ENCODE results near the gene ADAMTS17. TPM values are rescaled to one million over a fixed set of nuclear protein-coding genes. Genes with fewer than 3 reads are reported as not detected.

The ADAMTS17 gene
- total RNA-seq, 1 donor from 2014 or later: 1.5 TPM

DNA sequence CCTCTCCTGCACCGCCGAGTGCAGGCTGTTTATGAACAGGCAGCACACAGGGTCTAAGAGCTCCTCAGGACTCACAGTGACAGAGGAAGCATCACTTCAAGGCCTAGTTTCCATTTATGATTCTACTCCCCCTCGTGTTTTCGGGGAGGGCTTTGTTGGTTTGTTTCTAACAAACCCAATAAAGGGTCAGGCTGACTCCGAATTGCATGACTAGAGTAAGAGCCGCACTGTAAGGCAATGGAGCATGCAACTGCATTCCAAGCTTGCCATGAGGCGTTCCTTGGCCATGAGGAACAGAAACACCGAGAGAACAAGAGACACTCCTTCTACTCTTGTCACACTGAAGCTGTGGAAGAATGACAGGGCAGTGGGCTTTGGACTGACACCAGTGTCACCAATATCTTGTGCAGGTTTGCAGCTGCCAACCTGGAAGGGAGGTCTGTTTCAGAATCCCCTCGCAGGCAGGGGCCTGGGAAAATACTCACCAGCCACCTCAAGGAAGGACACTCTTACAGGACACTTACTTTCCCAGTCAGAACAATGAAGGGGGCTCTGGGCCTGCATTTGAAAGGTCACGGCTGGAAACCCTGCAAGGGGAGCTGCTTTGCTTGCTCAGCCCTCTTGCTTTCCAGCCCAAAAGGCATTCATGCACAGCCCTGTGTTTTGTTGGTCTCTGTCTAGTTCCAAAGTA is 96.8 kb downstream of the ADAMTS17 start:
- no peaks in the 10 kb centered on the region for H3K79me2 ChIP-seq (ENCODE audit: low read depth)
- no peaks in the 10 kb centered on the region for H3K36me3 Mint-ChIP-seq
- H3K4me2 ChIP-seq: no peak overlapping the region
- TF ChIP-seq, protein P1, sequence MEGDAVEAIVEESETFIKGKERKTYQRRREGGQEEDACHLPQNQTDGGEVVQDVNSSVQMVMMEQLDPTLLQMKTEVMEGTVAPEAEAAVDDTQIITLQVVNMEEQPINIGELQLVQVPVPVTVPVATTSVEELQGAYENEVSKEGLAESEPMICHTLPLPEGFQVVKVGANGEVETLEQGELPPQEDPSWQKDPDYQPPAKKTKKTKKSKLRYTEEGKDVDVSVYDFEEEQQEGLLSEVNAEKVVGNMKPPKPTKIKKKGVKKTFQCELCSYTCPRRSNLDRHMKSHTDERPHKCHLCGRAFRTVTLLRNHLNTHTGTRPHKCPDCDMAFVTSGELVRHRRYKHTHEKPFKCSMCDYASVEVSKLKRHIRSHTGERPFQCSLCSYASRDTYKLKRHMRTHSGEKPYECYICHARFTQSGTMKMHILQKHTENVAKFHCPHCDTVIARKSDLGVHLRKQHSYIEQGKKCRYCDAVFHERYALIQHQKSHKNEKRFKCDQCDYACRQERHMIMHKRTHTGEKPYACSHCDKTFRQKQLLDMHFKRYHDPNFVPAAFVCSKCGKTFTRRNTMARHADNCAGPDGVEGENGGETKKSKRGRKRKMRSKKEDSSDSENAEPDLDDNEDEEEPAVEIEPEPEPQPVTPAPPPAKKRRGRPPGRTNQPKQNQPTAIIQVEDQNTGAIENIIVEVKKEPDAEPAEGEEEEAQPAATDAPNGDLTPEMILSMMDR (IDR thresholded peaks at IDR 0.05): no peak
- TF ChIP-seq EZH2phosphoT487 (IDR thresholded peaks at IDR 0.05) (no peak), EZH2 (IDR thresholded peaks at IDR 0.05) (no peak)
- peaks cover 13% of the 10 kb centered on the region for H3K27me3 Mint-ChIP-seq (ENCODE audit: insufficient read depth, low read depth)
- peaks cover 30% of the 10 kb centered on the region for H3K4me1 Mint-ChIP-seq
- peaks cover 16% of the 10 kb centered on the region for H3F3A ChIP-seq (ENCODE audit: low read depth)
- no peaks in the 10 kb centered on the region for H3K9me3 ChIP-seq (ENCODE audit: low read depth)
- no peak overlapping the region for H3K9ac ChIP-seq
- H2AFZ ChIP-seq (replicated peaks): no peak overlapping the region
- no peaks in the 10 kb centered on the region for H3K27me3 ChIP-seq
- no peaks in the 10 kb centered on the region for H4K20me1 ChIP-seq (ENCODE audit: low read depth)
- H3K27ac ChIP-seq: no peak overlapping the region
- peaks cover 21% of the 10 kb centered on the region for H3K4me1 ChIP-seq
- H3K4me3 ChIP-seq: no peak overlapping the region
- peak overlapping the region; percentile 57 for H3K27ac Mint-ChIP-seq
- H3K9me3 Mint-ChIP-seq: peaks cover 9% of the 10 kb centered on the region
- H3K36me3 ChIP-seq: no peaks in the 10 kb centered on the region
- no peak for DNase-seq (ENCODE audit: low spot score)
- no peak overlapping the region for H3K4me3 Mint-ChIP-seq

DNA sequence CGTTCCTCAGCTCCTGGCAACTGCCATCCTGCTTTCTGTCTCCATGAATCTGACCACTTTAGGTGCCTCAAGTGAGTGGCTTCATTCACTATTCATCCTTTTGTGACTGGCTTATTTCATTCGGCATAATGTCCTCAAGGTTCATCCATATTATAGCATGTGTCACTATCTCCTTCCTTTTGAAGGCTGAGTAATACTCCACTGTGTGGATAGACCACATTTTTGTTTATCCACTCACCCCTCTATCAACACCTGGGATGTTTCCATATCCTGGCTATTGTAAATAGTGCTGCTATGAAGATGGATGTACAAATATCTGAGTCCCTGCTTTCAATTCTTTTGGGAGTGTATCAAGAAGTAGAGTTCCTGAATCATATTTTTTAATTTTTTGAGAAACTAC is 98.8 kb downstream of the ADAMTS17 start:
- Histone ChIP-seq H3K9me3 (ENCODE audit: low read depth) (no peaks in the 10 kb centered on the region), H3K79me2 (ENCODE audit: low read depth) (no peaks in the 10 kb centered on the region)
- peaks cover 30% of the 10 kb centered on the region for H3K4me1 Mint-ChIP-seq

DNA sequence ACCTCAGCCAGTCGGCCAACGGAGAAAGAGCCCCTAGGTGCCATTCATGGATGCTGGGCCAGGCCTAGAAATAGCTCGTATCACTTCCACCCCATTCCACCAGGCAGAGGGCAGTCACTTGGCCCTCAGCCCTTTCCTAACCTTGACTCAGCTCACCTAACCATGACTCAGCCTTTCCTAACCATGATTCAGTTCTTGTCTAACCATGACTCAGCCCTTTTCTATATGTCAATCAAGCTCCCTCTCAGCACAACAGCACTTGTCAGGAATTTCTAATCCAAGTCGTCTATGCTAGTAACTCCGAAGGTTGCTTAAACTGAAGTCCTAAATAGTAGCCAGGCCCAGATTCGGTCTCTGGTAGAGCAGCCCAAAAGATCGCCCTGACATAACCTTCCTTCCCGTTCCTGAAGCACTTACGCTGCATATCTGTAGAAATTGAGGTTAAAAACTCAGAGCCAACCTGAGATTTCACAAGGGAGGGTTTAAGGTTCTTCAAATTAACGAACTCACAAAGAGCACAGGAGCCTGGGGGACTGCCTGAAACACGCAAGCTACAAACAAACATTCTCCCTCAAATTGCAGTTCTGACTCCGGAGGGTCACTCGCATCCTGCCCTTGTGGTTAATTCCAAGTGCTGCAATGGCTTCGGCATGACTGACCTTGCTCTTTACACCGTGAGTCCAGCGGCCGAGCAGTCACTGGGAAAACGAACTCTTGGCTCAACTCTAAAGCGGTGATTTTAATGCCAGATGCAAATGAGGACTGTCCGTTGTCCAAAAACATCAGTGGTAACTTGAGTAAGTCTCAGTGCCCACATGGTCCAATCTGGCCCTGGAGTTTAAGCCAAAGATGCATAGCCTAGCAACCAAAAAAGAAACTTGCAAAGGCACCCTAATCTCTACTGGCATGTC is 99.9 kb downstream of the ADAMTS17 start:
- no peak overlapping the region for H2AFZ ChIP-seq (replicated peaks)
- no peak overlapping the region for H3K4me3 ChIP-seq
- Mint-ChIP-seq H3K4me1 (peaks cover 32% of the 10 kb centered on the region), H3K36me3 (no peaks in the 10 kb centered on the region), H3K27ac (peak overlapping the region; percentile 67), H3K9me3 (peaks cover 9% of the 10 kb centered on the region), H3K4me3 (no peak overlapping the region), H3K27me3 (ENCODE audit: insufficient read depth, low read depth) (peaks cover 14% of the 10 kb centered on the region)
- no peak for TF ChIP-seq EZH2phosphoT487 (IDR thresholded peaks at IDR 0.05)
- TF ChIP-seq EZH2 (IDR thresholded peaks at IDR 0.05): no peak
- TF ChIP-seq, protein P1 (IDR thresholded peaks at IDR 0.05): no peak
- no peaks in the 10 kb centered on the region for H3K27me3 ChIP-seq
- peaks cover 16% of the 10 kb centered on the region for H3F3A ChIP-seq (ENCODE audit: low read depth)
- H3K27ac ChIP-seq: peak overlapping the region; percentile 31
- no peaks in the 10 kb centered on the region for H3K9me3 ChIP-seq (ENCODE audit: low read depth)
- no peaks in the 10 kb centered on the region for H3K36me3 ChIP-seq
- H3K79me2 ChIP-seq (ENCODE audit: low read depth): no peaks in the 10 kb centered on the region
- H3K4me2 ChIP-seq: peak overlapping the region; percentile 16
- no peak overlapping the region for H3K9ac ChIP-seq
- DNase-seq (ENCODE audit: low spot score): peak; percentile 61
- H4K20me1 ChIP-seq (ENCODE audit: low read depth): no peaks in the 10 kb centered on the region
- H3K4me1 ChIP-seq: peaks cover 21% of the 10 kb centered on the region

More for the DNA sequence above, 98.8 kb downstream of the ADAMTS17 start:
- Histone ChIP-seq H3K4me3 (no peak overlapping the region), H2AFZ (replicated peaks) (no peak overlapping the region), H3K27ac (no peak overlapping the region), H3K27me3 (no peaks in the 10 kb centered on the region), H3K4me2 (no peak overlapping the region), H3K4me1 (peaks cover 21% of the 10 kb centered on the region), H3F3A (ENCODE audit: low read depth) (peaks cover 16% of the 10 kb centered on the region), H3K36me3 (no peaks in the 10 kb centered on the region), H3K9ac (no peak overlapping the region), H4K20me1 (ENCODE audit: low read depth) (no peaks in the 10 kb centered on the region)
- no peak overlapping the region for H3K4me3 Mint-ChIP-seq
- TF ChIP-seq EZH2 (IDR thresholded peaks at IDR 0.05) (no peak), EZH2phosphoT487 (IDR thresholded peaks at IDR 0.05) (no peak)
- TF ChIP-seq, protein P1 (IDR thresholded peaks at IDR 0.05): no peak
- H3K27ac Mint-ChIP-seq: no peak overlapping the region
- no peak for DNase-seq (ENCODE audit: low spot score)
- no peaks in the 10 kb centered on the region for H3K36me3 Mint-ChIP-seq
- H3K9me3 Mint-ChIP-seq: peaks cover 9% of the 10 kb centered on the region
- peaks cover 14% of the 10 kb centered on the region for H3K27me3 Mint-ChIP-seq (ENCODE audit: insufficient read depth, low read depth)

Measured in neural progenitor cell (in vitro differentiated cells).